ENCODE results near the gene TRABD2B.

The TRABD2B gene

DNA sequence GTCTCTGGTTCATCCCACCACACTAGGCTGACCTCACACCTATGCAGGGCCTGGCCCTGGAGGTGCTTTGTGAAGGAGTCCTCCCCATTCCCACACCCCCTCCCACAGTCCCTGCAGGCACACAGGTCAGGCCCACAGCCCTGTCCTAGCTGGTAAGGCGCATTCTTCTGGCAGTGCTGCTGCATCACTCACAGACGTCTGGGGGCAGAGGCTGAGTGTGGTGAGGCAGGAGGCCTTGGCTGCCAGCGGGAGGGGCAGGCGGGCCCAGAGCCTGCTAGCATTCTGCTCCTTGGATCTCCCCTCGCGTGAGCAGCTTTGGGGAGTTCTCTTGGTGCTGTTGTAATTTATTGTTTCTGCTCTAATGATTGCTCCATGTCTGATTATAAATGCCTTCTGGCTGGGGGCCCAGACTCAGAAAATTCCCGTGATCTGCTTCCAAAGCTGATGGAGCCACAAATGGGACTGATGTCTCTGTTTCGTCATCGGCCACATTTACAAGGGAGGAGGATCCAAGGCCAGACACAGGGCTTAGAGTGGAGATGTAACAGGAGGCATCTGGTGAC, 62.9 kb downstream of the TRABD2B start:
- no peak overlapping the region for H3K4me3 ChIP-seq (replicated peaks; ENCODE audit: low read depth, low read length)
- TF ChIP-seq, protein P1, sequence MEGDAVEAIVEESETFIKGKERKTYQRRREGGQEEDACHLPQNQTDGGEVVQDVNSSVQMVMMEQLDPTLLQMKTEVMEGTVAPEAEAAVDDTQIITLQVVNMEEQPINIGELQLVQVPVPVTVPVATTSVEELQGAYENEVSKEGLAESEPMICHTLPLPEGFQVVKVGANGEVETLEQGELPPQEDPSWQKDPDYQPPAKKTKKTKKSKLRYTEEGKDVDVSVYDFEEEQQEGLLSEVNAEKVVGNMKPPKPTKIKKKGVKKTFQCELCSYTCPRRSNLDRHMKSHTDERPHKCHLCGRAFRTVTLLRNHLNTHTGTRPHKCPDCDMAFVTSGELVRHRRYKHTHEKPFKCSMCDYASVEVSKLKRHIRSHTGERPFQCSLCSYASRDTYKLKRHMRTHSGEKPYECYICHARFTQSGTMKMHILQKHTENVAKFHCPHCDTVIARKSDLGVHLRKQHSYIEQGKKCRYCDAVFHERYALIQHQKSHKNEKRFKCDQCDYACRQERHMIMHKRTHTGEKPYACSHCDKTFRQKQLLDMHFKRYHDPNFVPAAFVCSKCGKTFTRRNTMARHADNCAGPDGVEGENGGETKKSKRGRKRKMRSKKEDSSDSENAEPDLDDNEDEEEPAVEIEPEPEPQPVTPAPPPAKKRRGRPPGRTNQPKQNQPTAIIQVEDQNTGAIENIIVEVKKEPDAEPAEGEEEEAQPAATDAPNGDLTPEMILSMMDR (IDR thresholded peaks at IDR 0.05; ENCODE audit: low read length, missing control alignments): no peak
- DNase-seq (ENCODE audit: low read depth): peak; percentile 78

DNA sequence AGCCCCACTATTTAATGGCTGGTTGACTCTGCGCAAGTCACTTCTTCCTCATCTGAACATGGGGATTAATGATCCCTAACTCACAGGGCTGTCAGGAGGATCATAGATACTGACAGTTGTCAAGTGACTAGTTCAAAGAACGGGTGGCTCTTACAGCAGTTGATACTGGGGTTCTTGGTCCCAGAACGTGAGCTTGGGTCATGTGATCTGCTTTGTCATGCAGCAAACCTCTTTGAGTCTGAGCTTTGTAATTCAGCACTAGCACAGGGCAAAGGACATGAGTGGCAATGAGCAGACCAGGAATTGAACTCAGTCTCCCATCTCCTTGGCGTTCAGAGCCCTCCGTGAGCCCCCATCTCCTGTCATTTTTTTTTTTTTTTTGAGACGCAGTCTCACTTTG, 64.4 kb downstream of the TRABD2B start:
- no peak overlapping the region for H3K4me3 ChIP-seq (replicated peaks; ENCODE audit: low read depth, low read length)
- TF ChIP-seq, protein P1 (IDR thresholded peaks at IDR 0.05; ENCODE audit: low read length, missing control alignments): no peak
- DNase-seq (ENCODE audit: low read depth): no peak

DNA sequence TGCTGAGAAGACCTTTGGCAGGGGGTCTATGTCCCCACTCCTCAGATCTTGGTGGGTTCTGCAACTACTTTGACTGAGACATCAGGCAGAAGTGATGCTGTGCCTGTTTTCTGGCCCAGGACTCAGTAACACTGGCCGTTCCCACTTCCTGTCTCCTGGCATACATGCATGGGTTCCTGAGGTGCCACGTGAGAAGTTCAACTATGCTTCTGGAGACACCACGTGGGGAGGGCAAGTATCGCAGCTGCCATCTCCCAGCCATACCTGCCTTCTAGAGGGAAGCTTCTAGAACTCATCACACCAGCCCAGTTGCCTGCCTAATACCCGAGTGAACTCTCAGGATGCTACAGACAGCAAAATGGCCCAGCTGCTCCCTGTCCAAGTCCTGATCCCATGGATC, 65.8 kb downstream of the TRABD2B start:
- H3K4me3 ChIP-seq (replicated peaks; ENCODE audit: low read depth, low read length): no peak overlapping the region
- TF ChIP-seq, protein P1 (IDR thresholded peaks at IDR 0.05; ENCODE audit: low read length, missing control alignments): no peak
- no peak for DNase-seq (ENCODE audit: low read depth)

DNA sequence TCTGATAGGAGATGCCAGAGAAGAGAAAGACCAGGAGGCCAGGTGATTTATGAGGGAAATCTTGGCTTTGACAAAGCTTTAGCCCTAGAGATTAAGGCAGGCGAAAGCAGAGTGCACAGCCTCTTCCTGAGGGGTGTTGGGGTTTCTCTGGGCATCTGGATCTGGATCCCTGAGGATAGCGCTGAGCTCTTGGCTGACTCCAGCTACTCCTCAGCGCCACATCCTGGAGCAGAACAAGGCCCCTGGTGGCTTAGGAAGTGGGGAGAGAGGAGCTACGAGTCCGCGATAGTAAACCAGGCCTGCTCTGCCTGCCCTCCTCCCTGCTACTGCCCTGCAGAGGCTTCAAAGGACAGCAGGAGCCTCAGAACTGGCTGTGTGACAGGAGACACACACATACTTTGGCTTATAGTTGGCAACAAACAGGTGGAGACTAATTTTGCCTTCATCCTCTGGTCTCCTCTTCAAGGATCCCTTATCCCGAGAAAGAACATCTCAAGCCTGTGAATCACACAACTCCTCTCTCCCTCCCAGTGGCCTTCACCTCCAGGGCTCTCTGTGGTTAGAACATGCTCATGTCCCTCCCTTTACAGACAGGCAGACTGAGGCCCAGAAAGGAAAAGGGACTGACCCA, 66.9 kb downstream of the TRABD2B start:
- H3K4me3 ChIP-seq (replicated peaks; ENCODE audit: low read depth, low read length): no peak overlapping the region

DNA sequence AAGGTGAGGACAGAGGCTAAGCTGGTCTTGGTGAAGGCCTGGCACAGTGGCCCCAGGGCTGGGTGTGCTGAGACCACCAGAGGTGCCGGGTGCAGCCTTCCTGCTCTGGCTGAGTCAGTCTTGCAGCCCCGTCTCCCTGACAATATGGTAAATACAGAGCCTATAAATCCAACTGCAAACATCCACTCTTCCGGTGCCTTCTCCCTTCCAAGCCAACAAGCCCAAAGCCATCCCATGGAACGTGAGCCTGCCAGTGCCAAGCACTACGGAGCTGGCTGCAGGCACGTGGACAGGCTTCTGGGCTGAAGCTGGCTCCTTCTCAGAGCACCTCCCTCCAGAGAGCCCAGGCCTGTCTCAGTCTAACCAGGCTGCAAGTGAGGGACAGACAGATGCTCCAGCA, 70.0 kb downstream of the TRABD2B start:
- TF ChIP-seq, protein P1 (IDR thresholded peaks at IDR 0.05; ENCODE audit: low read length, missing control alignments): no peak
- no peak for DNase-seq (ENCODE audit: low read depth)

More for the DNA sequence above, 66.9 kb downstream of the TRABD2B start:
- TF ChIP-seq, protein P1 (IDR thresholded peaks at IDR 0.05; ENCODE audit: low read length, missing control alignments): no peak
- no peak for DNase-seq (ENCODE audit: low read depth)

DNA sequence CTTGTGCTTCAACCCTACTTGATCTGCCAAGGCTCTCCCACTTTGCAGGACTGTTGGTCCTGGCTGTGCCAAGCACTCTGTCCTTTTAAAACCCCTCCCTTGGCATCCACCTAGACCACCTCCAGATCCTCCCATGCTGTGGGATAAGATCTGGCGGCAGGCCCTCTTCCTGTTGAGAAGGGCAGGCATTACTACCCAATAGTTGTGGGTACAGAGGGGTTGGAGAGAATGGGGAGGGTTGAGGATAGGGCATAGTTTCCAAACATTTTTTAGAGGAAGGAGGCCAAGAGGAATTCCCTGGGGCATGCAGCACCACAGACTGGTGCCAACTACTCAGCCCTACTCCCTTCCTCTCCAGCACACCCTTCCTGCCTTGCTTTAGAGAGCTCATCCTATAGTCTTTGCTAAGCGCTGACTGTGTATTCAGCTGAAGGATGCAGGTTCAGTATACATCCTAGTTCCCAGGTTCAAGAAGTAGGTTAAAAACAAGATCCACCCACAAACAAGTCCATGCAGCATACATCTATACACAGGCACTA, 70.7 kb downstream of the TRABD2B start:
- TF ChIP-seq, protein P1 (IDR thresholded peaks at IDR 0.05; ENCODE audit: low read length, missing control alignments): no peak
- no peak overlapping the region for H3K4me3 ChIP-seq (replicated peaks; ENCODE audit: low read depth, low read length)
- no peak for DNase-seq (ENCODE audit: low read depth)

More for the DNA sequence above, 70.0 kb downstream of the TRABD2B start:
- no peak overlapping the region for H3K4me3 ChIP-seq (replicated peaks; ENCODE audit: low read depth, low read length)

Data from fibroblast of pulmonary artery (primary cell).